GM10266 (cell line): ENCODE results near the gene BLVRB.
"Not testable (repeated sequence)": the region's sequence is repeated elsewhere in the genome, so short reads cannot be mapped to it uniquely, and the experiment has no call there.

Experiments
- DNase-seq: peaks from one replicate; pipeline ENCODE4 v3.0.0; 2012; ENCODE audit errors: extremely low spot score
- CTCF ChIP-seq: IDR thresholded peaks from 2 replicates; pipeline ENCODE4 v1.5.1; 2012; ENCODE audit warnings: mild to moderate bottlenecking, low read depth; ENCODE audit not compliant: control insufficient read depth, insufficient read depth; ENCODE audit errors: missing control alignments

Gene BLVRB

DNA sequence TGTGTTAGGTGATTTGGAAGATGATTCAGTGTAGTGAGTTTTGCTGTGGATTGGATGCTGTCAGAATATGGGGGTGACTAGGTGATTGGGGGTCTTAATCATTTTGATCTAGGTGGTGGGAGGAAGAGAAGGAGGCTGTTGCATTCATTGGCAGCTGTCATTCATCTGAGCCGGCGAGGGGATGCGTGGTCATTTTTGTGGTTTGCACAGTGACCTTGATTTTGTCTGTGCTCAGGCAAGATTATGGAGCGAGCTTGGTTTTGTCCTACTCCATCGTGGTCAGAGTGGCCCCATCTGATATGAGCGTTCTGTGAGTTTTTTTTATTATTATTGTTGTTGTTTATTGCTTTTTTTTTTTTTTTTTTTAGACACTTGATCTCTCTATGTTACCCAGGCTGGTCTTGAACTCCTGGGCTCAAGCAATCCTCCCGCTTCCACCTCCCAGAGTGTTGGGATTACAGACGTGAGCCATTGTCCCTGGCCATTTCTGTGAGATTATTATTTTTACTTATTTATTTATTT, 43.3 kb upstream of the BLVRB start:
- no peak for DNase-seq
- TF ChIP-seq CTCF, result no peak

- TF ChIP-seq CTCF, result no peak
- DNase-seq, result no peak
These were observed 42.3 kb upstream of the BLVRB start for GRCh38 chr19:40507892-40508291.

DNA sequence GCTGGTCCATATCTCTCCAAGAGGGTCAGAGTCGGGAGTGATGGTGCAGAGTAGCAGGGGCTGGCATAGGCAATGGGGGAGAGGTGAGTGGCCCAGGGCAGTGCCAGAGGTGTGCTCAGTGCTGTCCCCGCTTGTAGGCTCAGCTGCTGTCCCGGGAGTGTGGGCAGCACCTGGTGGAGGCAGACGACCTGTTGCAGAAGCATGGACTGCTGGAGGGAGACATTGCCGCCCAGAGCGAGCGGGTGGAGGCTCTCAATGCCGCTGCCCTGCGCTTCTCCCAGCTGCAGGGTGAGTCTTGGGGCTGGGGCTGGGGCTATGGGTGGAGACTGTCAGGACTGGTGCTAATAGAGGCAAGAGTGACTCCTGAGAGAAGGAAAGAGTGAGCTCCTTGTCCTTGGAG, 40.6 kb upstream of the BLVRB start:
- no peak for TF ChIP-seq CTCF

DNA sequence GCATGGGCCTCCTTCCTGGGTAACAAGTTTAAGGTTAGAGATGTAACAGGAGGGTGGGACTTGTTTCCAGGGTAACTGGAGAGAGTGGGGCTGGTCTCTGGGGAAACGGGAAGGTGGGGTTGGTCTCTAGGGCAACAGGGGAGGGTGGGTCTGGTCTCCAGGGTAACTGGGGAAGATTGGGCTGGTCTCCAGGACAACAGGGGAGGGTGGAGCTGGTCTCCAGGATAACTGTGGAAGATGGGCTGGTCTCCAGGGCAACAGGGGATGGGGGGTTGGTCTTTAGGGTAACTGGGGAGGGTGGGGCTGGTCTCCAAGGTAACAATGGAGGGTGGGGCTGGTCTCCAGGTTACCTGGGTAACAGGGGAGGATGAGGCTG, 37.8 kb upstream of the BLVRB start:
- TF ChIP-seq CTCF, result no peak
- DNase-seq, result no peak

More for the DNA sequence above, 40.6 kb upstream of the BLVRB start:
- no peak for DNase-seq

GRCh38 chr19:40502647-40503319, 37.2 kb upstream of the BLVRB start:
- TF ChIP-seq CTCF, result no peak
- no peak for DNase-seq

DNA sequence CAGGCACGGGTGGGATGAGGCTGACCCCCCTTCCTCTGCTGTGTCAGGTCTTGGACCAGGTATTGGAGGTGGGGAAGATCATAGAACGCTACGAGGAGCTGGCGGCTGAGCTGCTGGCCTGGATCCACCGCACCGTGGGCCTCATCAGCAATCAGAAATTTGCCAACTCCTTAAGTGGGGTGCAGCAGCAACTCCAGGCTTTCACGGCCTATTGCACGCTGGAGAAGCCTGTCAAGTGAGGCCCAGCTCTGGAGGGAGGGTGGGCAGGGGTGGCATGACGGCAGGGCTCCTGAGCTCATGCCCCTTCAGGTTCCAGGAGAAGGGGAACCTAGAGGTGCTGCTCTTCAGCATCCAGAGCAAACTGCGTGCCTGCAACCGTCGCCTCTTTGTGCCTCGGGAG, 36.5 kb upstream of the BLVRB start:
- TF ChIP-seq CTCF, result no peak
- DNase-seq, result no peak

DNA sequence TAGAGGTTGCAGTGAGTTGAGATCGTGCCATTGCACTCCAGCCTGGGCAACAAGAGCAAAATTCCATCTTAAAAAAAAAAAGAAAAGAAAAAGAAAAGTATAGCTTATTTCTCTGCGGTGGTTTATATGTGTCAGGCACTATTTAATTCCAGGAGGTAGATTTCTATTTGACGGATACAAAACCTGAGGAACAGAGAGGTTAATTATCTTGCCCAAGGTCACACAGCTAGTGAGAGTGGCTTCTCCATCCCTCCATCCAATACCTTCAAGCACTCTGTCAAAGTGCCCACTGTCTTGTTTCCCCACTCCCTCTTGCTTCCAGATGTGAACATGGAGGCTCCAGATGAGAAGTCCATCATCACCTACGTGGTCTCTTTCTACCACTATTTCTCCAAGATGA, 36.1 kb upstream of the BLVRB start:
- no peak for DNase-seq
- TF ChIP-seq CTCF, result no peak

GRCh38 chr19:40500678-40501530, 35.4 kb upstream of the BLVRB start:
- not testable (repeated sequence) for DNase-seq
